Measurements from ENCODE around the gene TRIM15.

Gene TRIM15

DNA sequence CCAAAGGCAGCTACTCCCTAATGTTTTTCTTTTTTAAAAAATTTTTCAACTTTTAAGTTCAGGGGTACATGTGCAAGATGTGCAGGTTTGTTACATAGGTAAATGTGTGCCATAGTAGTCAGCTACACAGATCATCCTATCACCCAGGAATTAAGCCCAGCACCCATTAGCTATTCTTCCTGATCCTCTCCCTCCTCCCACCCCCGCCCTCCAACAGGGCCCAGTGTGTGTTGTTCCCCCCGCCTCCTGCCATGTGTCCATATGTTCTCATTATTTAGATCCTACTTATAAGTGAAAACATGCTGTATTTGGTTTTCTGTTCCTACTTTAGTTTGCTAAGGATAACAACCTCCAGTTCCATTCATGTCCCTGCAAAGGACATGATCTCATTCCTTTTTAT lies 12.4 kb downstream of the TRIM15 start:
- no peaks in the 10 kb centered on the region for H3K9me3 ChIP-seq (ENCODE audit: control insufficient read depth, insufficient read depth, low read depth, low read length)
- no peak for TF ChIP-seq ZFP3 (tag by site-specific recombination; IDR thresholded peaks at IDR 0.05; ENCODE audit: low read depth)
- TF ChIP-seq ZNF560 (tag by site-specific recombination; IDR thresholded peaks at IDR 0.05; ENCODE audit: borderline replicate concordance): no peak
- TF ChIP-seq ZSCAN30 (tag by site-specific recombination; IDR thresholded peaks at IDR 0.05): no peak
- TF ChIP-seq ZXDB (tag by site-specific recombination; IDR thresholded peaks at IDR 0.05): no peak
- TF ChIP-seq, protein P1, sequence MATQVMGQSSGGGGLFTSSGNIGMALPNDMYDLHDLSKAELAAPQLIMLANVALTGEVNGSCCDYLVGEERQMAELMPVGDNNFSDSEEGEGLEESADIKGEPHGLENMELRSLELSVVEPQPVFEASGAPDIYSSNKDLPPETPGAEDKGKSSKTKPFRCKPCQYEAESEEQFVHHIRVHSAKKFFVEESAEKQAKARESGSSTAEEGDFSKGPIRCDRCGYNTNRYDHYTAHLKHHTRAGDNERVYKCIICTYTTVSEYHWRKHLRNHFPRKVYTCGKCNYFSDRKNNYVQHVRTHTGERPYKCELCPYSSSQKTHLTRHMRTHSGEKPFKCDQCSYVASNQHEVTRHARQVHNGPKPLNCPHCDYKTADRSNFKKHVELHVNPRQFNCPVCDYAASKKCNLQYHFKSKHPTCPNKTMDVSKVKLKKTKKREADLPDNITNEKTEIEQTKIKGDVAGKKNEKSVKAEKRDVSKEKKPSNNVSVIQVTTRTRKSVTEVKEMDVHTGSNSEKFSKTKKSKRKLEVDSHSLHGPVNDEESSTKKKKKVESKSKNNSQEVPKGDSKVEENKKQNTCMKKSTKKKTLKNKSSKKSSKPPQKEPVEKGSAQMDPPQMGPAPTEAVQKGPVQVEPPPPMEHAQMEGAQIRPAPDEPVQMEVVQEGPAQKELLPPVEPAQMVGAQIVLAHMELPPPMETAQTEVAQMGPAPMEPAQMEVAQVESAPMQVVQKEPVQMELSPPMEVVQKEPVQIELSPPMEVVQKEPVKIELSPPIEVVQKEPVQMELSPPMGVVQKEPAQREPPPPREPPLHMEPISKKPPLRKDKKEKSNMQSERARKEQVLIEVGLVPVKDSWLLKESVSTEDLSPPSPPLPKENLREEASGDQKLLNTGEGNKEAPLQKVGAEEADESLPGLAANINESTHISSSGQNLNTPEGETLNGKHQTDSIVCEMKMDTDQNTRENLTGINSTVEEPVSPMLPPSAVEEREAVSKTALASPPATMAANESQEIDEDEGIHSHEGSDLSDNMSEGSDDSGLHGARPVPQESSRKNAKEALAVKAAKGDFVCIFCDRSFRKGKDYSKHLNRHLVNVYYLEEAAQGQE (tag by site-specific recombination; IDR thresholded peaks at IDR 0.05): no peak
- no peak for TF ChIP-seq ZNF311 (tag by site-specific recombination; IDR thresholded peaks at IDR 0.05; ENCODE audit: borderline replicate concordance)
- no peak for TF ChIP-seq ZNF555 (tag by site-specific recombination; conservative IDR thresholded peaks at IDR 0.05)
- no peak for TF ChIP-seq ZNF169 (tag by site-specific recombination; IDR thresholded peaks at IDR 0.05)
- TF ChIP-seq, protein P2, sequence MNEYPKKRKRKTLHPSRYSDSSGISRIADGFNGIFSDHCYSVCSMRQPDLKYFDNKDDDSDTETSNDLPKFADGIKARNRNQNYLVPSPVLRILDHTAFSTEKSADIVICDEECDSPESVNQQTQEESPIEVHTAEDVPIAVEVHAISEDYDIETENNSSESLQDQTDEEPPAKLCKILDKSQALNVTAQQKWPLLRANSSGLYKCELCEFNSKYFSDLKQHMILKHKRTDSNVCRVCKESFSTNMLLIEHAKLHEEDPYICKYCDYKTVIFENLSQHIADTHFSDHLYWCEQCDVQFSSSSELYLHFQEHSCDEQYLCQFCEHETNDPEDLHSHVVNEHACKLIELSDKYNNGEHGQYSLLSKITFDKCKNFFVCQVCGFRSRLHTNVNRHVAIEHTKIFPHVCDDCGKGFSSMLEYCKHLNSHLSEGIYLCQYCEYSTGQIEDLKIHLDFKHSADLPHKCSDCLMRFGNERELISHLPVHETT (tag by site-specific recombination; IDR thresholded peaks at IDR 0.05): no peak
- TF ChIP-seq ZNF16 (tag by site-specific recombination; IDR thresholded peaks at IDR 0.05; ENCODE audit: low read depth): no peak
- no peak for TF ChIP-seq HOXA7 (CRISPR knock-in tag; IDR thresholded peaks at IDR 0.05; ENCODE audit: borderline replicate concordance)
- TF ChIP-seq ZNF843 (tag by site-specific recombination; IDR thresholded peaks at IDR 0.05): no peak
- TF ChIP-seq ZNF146 (tag by site-specific recombination; IDR thresholded peaks at IDR 0.05): no peak
- no peak for TF ChIP-seq SCRT2 (tag by site-specific recombination; IDR thresholded peaks at IDR 0.05)
- no peak overlapping the region for H3K27ac ChIP-seq (ENCODE audit: extremely low read depth, low read depth, low read length)
- no peak overlapping the region for H3K4me3 ChIP-seq (ENCODE audit: low read depth, low read length)
- ChIA-PET CTCF (interaction anchor here (0.6 to 2.2 kb wide), 7 partner anchors 44 to 327 kb away, joined by 3 to 12 read pairs (median 3); no protein-coding TSS in a partner anchor), POLR2A (interaction anchor here (0.9 kb wide), 1 partner anchor 74 kb away, joined by 3 read pairs; no protein-coding TSS in a partner anchor)
- no peaks in the 10 kb centered on the region for H3K36me3 ChIP-seq (ENCODE audit: control insufficient read depth in 2 of 2, insufficient read depth in 1 of 2, low read length in 2 of 2)
- no peaks in the 10 kb centered on the region for H3K4me1 ChIP-seq (ENCODE audit: control insufficient read depth, insufficient read depth, low read length)

DNA sequence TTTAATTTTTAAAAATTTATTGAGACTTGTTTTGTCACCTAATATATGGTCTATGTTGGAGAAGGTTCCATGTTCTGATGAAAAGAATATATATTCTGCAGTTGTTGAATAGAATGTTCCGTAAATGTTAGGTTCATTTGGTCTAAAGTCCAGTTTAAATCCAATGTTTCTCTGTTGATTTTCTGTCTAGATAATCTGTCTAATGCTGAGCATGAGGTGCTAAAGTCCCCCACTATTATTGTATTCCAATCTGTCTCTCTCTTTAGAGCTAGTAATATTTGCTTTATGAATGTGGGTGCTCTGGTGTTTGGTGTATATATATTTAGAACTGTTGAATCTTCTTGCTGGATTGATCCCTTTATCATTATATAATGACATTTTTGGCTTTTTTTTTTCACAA lies 15.5 kb downstream of the TRIM15 start:
- H3K36me3 ChIP-seq (ENCODE audit: control insufficient read depth in 2 of 2, insufficient read depth in 1 of 2, low read length in 2 of 2): no peaks in the 10 kb centered on the region
- no peak for TF ChIP-seq ZBTB17 (tag by site-specific recombination; IDR thresholded peaks at IDR 0.05)
- TF ChIP-seq ZNF132 (tag by site-specific recombination; IDR thresholded peaks at IDR 0.05; ENCODE audit: borderline replicate concordance): no peak
- TF ChIP-seq ZNF157 (tag by site-specific recombination; IDR thresholded peaks at IDR 0.05): no peak
- TF ChIP-seq ZNF558 (tag by site-specific recombination; IDR thresholded peaks at IDR 0.05): no peak
- no peak for TF ChIP-seq ZNF239 (tag by site-specific recombination; IDR thresholded peaks at IDR 0.05)
- TF ChIP-seq ZFP37 (tag by site-specific recombination; IDR thresholded peaks at IDR 0.05): no peak
- no peak for TF ChIP-seq ZNF624 (tag by site-specific recombination; IDR thresholded peaks at IDR 0.05)
- H3K9me3 ChIP-seq (ENCODE audit: control insufficient read depth, insufficient read depth, low read depth, low read length): no peaks in the 10 kb centered on the region
- H3K4me3 ChIP-seq (ENCODE audit: low read depth, low read length): no peak overlapping the region
- POLR2A ChIA-PET: no interaction called here
- no peaks in the 10 kb centered on the region for H3K4me1 ChIP-seq (ENCODE audit: control insufficient read depth, insufficient read depth, low read length)
- no peak overlapping the region for H3K27ac ChIP-seq (ENCODE audit: extremely low read depth, low read depth, low read length)
- CTCF ChIA-PET: interaction anchor here (0.7 to 1.7 kb wide), 4 partner anchors 8 to 1215 kb away, joined by 3 to 5 read pairs (median 4); no protein-coding TSS in a partner anchor

All from HEK293 (cell line).